GM19467 (cell line): ENCODE data around the gene ANO1.

Source experiments
- ATAC-seq: cut with Tn5 transposase; IDR thresholded peaks from one replicate; pipeline ENCODE4 v1.9.1; 2021; ENCODE audit warnings: mild to moderate bottlenecking, moderate library complexity; ENCODE audit not compliant: unreplicated experiment

The ANO1 gene

GRCh38 chr11:70050243-70050642 is 27.9 kb upstream of the ANO1 start:
- ATAC-seq, result no peak

- ATAC-seq, result no peak
These were observed 24.1 kb upstream of the ANO1 start for GRCh38 chr11:70054004-70054403.

GRCh38 chr11:70055444-70055843 is 22.7 kb upstream of the ANO1 start:
- ATAC-seq, result no peak

GRCh38 chr11:70057080-70057479 is 21.0 kb upstream of the ANO1 start:
- ATAC-seq, result no peak

- ATAC-seq, result no peak
These were observed 18.1 kb upstream of the ANO1 start for GRCh38 chr11:70059971-70060370.

- no peak for ATAC-seq
These were observed 17.4 kb upstream of the ANO1 start for GRCh38 chr11:70060611-70061293.

GRCh38 chr11:70061734-70062133 is 16.4 kb upstream of the ANO1 start:
- no peak for ATAC-seq

GRCh38 chr11:70063121-70063520 is 15.0 kb upstream of the ANO1 start:
- no peak for ATAC-seq

- no peak for ATAC-seq
These were observed 14.6 kb upstream of the ANO1 start for GRCh38 chr11:70063555-70063954.

GRCh38 chr11:70064008-70064725 is 13.9 kb upstream of the ANO1 start:
- ATAC-seq, result no peak

- ATAC-seq, result no peak
These were observed 13.3 kb upstream of the ANO1 start for GRCh38 chr11:70064726-70065317.

GRCh38 chr11:70065318-70066135 is 12.6 kb upstream of the ANO1 start:
- no peak for ATAC-seq

GRCh38 chr11:70066136-70066520 is 12.0 kb upstream of the ANO1 start:
- no peak for ATAC-seq

GRCh38 chr11:70066628-70067027 is 11.5 kb upstream of the ANO1 start:
- ATAC-seq, result no peak

GRCh38 chr11:70067036-70067435 is 11.1 kb upstream of the ANO1 start:
- no peak for ATAC-seq

- ATAC-seq, result no peak
These were observed 10.4 kb upstream of the ANO1 start for GRCh38 chr11:70067591-70068341.

GRCh38 chr11:70068345-70068744 is 9.8 kb upstream of the ANO1 start:
- ATAC-seq, result no peak

- ATAC-seq, result no peak
These were observed 9.2 kb upstream of the ANO1 start for GRCh38 chr11:70068950-70069349.

GRCh38 chr11:70070706-70071105 is 7.4 kb upstream of the ANO1 start:
- ATAC-seq, result no peak

- ATAC-seq, result no peak
These were observed 6.1 kb upstream of the ANO1 start for GRCh38 chr11:70071996-70072395.

GRCh38 chr11:70072461-70072860 is 5.7 kb upstream of the ANO1 start:
- ATAC-seq, result no peak
